Measurements from ENCODE around the gene RHCE. TPM values are rescaled to one million over a fixed set of nuclear protein-coding genes. Genes with fewer than 3 reads are reported as not detected.

The RHCE gene
- total RNA-seq, 4 donors from 2014 or later, result not detected

GRCh38 chr1:25425098-25426085, 4.8 kb upstream of the RHCE start:
- no peak for TF ChIP-seq CTCF (IDR thresholded peaks at IDR 0.05; ENCODE audit: low read depth)

GRCh38 chr1:25392841-25393240, 27.8 kb downstream of the RHCE start:
- TF ChIP-seq CTCF (IDR thresholded peaks at IDR 0.05; ENCODE audit: low read depth), result no peak

- TF ChIP-seq CTCF (IDR thresholded peaks at IDR 0.05; ENCODE audit: low read depth), result no peak
Measured at GRCh38 chr1:25369241-25369640, 51.4 kb downstream of the RHCE start.

- no peak for TF ChIP-seq CTCF (IDR thresholded peaks at IDR 0.05; ENCODE audit: low read depth)
Measured at GRCh38 chr1:25361901-25362300, 58.7 kb downstream of the RHCE start.

GRCh38 chr1:25360596-25361581, 59.7 kb downstream of the RHCE start:
- TF ChIP-seq CTCF (IDR thresholded peaks at IDR 0.05; ENCODE audit: low read depth), result no peak

GRCh38 chr1:25356848-25357247, 63.8 kb downstream of the RHCE start:
- no peak for TF ChIP-seq CTCF (IDR thresholded peaks at IDR 0.05; ENCODE audit: low read depth)

GRCh38 chr1:25356441-25356840, 64.2 kb downstream of the RHCE start:
- no peak for TF ChIP-seq CTCF (IDR thresholded peaks at IDR 0.05; ENCODE audit: low read depth)
